Hematopoietic multipotent progenitor cell treated with erythropoietin and hydrocortisone succinate and interleukin-3 and kit ligand, for 4 days (in vitro differentiated cells): ENCODE results near the gene TSTD1.
"Not testable (repeated sequence)": the region's sequence is repeated elsewhere in the genome, so short reads cannot be mapped to it uniquely, and the experiment has no call there.

Source experiments
- DNase-seq: peaks from one replicate; pipeline ENCODE4 v3.0.0-alpha.2; 2015

The TSTD1 gene

GRCh38 chr1:161033751-161034150, 5.0 kb downstream of the TSTD1 start:
- no peak for DNase-seq

- no peak for DNase-seq
Measured at GRCh38 chr1:161032409-161032808, 6.4 kb downstream of the TSTD1 start.

- DNase-seq, result no peak
Measured at GRCh38 chr1:161031874-161032273, 6.9 kb downstream of the TSTD1 start.

- DNase-seq, result not testable (repeated sequence)
Measured at GRCh38 chr1:161029466-161029865, 9.3 kb downstream of the TSTD1 start.

GRCh38 chr1:161026954-161027353, 11.8 kb downstream of the TSTD1 start:
- DNase-seq, result not testable (repeated sequence)

- DNase-seq, result not testable (repeated sequence)
Measured at GRCh38 chr1:161022432-161022831, 16.3 kb downstream of the TSTD1 start.

- DNase-seq, result no peak
Measured at GRCh38 chr1:161021970-161022353, 16.8 kb downstream of the TSTD1 start.

- DNase-seq, result peak; percentile 93
Measured at GRCh38 chr1:161021165-161021969, 17.4 kb downstream of the TSTD1 start.

GRCh38 chr1:161020509-161021164, 18.1 kb downstream of the TSTD1 start, which contains the start of gene F11R:
F11R (minus strand) TSS chr1:161021152; CDS start chr1:161021073, 79 bp downstream.
- peak; percentile 90 for DNase-seq

GRCh38 chr1:161019751-161020495, 18.8 kb downstream of the TSTD1 start:
- peak; percentile 36 for DNase-seq

GRCh38 chr1:161019111-161019660, 19.6 kb downstream of the TSTD1 start:
- not testable (repeated sequence) for DNase-seq

- no peak for DNase-seq
Measured at GRCh38 chr1:161018631-161018930, 20.2 kb downstream of the TSTD1 start.

- peak; percentile 44 for DNase-seq
Measured at GRCh38 chr1:161017756-161018630, 20.8 kb downstream of the TSTD1 start.

- DNase-seq, result not testable (repeated sequence)
Measured at GRCh38 chr1:161017181-161017580, 21.6 kb downstream of the TSTD1 start.

- not testable (repeated sequence) for DNase-seq
Measured at GRCh38 chr1:161016683-161017082, 22.1 kb downstream of the TSTD1 start.

GRCh38 chr1:161013488-161014230, 25.1 kb downstream of the TSTD1 start:
- DNase-seq, result peak; percentile 98

- DNase-seq, result peak; percentile 53
Measured at GRCh38 chr1:161013131-161013487, 25.7 kb downstream of the TSTD1 start.

- DNase-seq, result no peak
Measured at GRCh38 chr1:161012420-161012819, 26.3 kb downstream of the TSTD1 start.

GRCh38 chr1:161009602-161010211, 29.1 kb downstream of the TSTD1 start:
- DNase-seq, result peak; percentile 81

- no peak for DNase-seq
Measured at GRCh38 chr1:161008869-161009510, 29.8 kb downstream of the TSTD1 start.

- no peak for DNase-seq
Measured at GRCh38 chr1:161007369-161007768, 31.4 kb downstream of the TSTD1 start.
